ENCODE measurements around the gene KRTAP2-4. TPM values are rescaled to one million over a fixed set of nuclear protein-coding genes. Genes with fewer than 3 reads are reported as not detected.

The KRTAP2-4 gene
- total RNA-seq, 1 experiment from 2014 or later = not detected

DNA sequence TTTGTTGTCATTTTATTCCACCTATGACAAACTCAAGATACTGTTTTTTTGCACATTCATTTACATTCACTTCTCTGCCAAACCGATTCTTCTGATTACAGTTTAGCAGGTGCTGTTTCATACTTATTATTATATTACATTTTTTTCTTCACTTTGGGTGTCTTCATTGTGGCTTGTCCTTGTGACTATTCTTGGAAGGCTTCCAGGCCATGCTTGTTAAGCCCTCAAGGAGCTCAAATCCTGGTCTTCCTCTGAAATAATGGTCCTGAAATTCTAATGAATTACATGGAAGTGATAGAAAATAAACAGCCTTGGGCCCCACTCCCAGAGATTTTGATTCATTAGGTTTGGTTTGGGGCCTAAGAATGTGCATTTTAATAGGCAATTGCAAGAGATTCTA, 1.4 kb downstream of the KRTAP2-4 start:
- intact Hi-C loops (cut with micrococcal nuclease; ENCODE audit: unreplicated experiment) = no loop called here
- POLR2A ChIA-PET = no interaction called here
- CTCF ChIA-PET = interaction anchor here (0.7 kb wide), 1 partner anchor 9 kb away, joined by 3 read pairs; no protein-coding TSS in a partner anchor
- TF ChIP-seq, protein P1, sequence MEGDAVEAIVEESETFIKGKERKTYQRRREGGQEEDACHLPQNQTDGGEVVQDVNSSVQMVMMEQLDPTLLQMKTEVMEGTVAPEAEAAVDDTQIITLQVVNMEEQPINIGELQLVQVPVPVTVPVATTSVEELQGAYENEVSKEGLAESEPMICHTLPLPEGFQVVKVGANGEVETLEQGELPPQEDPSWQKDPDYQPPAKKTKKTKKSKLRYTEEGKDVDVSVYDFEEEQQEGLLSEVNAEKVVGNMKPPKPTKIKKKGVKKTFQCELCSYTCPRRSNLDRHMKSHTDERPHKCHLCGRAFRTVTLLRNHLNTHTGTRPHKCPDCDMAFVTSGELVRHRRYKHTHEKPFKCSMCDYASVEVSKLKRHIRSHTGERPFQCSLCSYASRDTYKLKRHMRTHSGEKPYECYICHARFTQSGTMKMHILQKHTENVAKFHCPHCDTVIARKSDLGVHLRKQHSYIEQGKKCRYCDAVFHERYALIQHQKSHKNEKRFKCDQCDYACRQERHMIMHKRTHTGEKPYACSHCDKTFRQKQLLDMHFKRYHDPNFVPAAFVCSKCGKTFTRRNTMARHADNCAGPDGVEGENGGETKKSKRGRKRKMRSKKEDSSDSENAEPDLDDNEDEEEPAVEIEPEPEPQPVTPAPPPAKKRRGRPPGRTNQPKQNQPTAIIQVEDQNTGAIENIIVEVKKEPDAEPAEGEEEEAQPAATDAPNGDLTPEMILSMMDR (IDR thresholded peaks at IDR 0.05) = no peak
- TF ChIP-seq TCF7L2 (IDR thresholded peaks at IDR 0.05; ENCODE audit: low read depth, low read length) = no peak
- TF ChIP-seq POLR2AphosphoS5 (IDR thresholded peaks at IDR 0.05; ENCODE audit: low read depth, low read length) = no peak
- TF ChIP-seq, protein P2, sequence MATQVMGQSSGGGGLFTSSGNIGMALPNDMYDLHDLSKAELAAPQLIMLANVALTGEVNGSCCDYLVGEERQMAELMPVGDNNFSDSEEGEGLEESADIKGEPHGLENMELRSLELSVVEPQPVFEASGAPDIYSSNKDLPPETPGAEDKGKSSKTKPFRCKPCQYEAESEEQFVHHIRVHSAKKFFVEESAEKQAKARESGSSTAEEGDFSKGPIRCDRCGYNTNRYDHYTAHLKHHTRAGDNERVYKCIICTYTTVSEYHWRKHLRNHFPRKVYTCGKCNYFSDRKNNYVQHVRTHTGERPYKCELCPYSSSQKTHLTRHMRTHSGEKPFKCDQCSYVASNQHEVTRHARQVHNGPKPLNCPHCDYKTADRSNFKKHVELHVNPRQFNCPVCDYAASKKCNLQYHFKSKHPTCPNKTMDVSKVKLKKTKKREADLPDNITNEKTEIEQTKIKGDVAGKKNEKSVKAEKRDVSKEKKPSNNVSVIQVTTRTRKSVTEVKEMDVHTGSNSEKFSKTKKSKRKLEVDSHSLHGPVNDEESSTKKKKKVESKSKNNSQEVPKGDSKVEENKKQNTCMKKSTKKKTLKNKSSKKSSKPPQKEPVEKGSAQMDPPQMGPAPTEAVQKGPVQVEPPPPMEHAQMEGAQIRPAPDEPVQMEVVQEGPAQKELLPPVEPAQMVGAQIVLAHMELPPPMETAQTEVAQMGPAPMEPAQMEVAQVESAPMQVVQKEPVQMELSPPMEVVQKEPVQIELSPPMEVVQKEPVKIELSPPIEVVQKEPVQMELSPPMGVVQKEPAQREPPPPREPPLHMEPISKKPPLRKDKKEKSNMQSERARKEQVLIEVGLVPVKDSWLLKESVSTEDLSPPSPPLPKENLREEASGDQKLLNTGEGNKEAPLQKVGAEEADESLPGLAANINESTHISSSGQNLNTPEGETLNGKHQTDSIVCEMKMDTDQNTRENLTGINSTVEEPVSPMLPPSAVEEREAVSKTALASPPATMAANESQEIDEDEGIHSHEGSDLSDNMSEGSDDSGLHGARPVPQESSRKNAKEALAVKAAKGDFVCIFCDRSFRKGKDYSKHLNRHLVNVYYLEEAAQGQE (IDR thresholded peaks at IDR 0.05; ENCODE audit: insufficient read depth in 1 of 2, low read depth in 2 of 2, low read length in 1 of 2) = no peak
- no peak for TF ChIP-seq SIN3A (IDR thresholded peaks at IDR 0.05; ENCODE audit: borderline replicate concordance, insufficient read depth, low read depth, low read length)
- in situ Hi-C loops (cut with HindIII; ENCODE audit: low pct_unique_long_range_greater_than_20kb, low sequenced_read_pairs) = no loop called here
- H3K4me3 ChIP-seq (ENCODE audit: low read depth in 2 of 2, low read length in 2 of 2) = no peak overlapping the region
- no peaks in the 10 kb centered on the region for H3K27me3 ChIP-seq (ENCODE audit: control insufficient read depth, insufficient read depth, low read length)
- no TSS peak for BruUV-seq (replicated peaks)
- H3K9me3 ChIP-seq (ENCODE audit: control insufficient read depth, insufficient read depth, low read depth, low read length) = no peaks in the 10 kb centered on the region
- DNase-seq (ENCODE audit: low read depth, low spot score) = no peak
- H3K4me1 ChIP-seq (ENCODE audit: control insufficient read depth, insufficient read depth, low read length) = no peaks in the 10 kb centered on the region
- no peaks in the 10 kb centered on the region for H3K36me3 ChIP-seq (ENCODE audit: control insufficient read depth, insufficient read depth, low read length)
- no peak overlapping the region for H3K27ac ChIP-seq (ENCODE audit: low read length)
- no peak for ATAC-seq

DNA sequence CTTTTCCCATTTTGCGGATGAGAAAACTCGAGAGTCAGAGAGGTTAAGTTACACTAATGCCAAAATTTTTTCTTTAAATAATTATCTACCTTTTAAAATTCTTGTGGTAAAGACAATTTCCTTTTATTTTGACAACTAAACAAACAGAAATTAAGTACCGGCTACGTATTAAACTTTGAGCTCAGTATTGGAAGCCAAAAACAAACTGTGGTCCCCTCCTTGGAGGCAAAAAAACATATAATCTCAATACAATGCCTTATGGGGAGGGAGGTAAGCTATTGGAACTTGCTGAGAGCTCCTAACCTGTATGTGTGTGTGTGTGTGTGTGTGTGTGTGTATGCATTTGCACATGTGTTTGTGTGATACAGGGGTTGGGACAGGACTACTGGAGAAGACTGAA, 2.2 kb downstream of the KRTAP2-4 start:
- CTCF ChIA-PET = no interaction called here

More for the DNA sequence above, 2.2 kb downstream of the KRTAP2-4 start:
- POLR2A ChIA-PET = no interaction called here
- DNase-seq (ENCODE audit: low read depth, low spot score) (no peak), ATAC-seq (no peak)
- no TSS peak for BruUV-seq (replicated peaks)
- no peaks in the 10 kb centered on the region for H3K36me3 ChIP-seq (ENCODE audit: control insufficient read depth, insufficient read depth, low read length)
- in situ Hi-C loops (cut with HindIII; ENCODE audit: low pct_unique_long_range_greater_than_20kb, low sequenced_read_pairs) = no loop called here
- H3K27ac ChIP-seq (ENCODE audit: low read length) = no peak overlapping the region
- no peak for TF ChIP-seq SIN3A (IDR thresholded peaks at IDR 0.05; ENCODE audit: borderline replicate concordance, insufficient read depth, low read depth, low read length)
- TF ChIP-seq, protein P1 (IDR thresholded peaks at IDR 0.05) = no peak
- TF ChIP-seq TCF7L2 (IDR thresholded peaks at IDR 0.05; ENCODE audit: low read depth, low read length) = no peak
- no peak for TF ChIP-seq POLR2AphosphoS5 (IDR thresholded peaks at IDR 0.05; ENCODE audit: low read depth, low read length)
- TF ChIP-seq, protein P2 (IDR thresholded peaks at IDR 0.05; ENCODE audit: insufficient read depth in 1 of 2, low read depth in 2 of 2, low read length in 1 of 2) = no peak
- H3K9me3 ChIP-seq (ENCODE audit: control insufficient read depth, insufficient read depth, low read depth, low read length) = no peaks in the 10 kb centered on the region
- H3K27me3 ChIP-seq (ENCODE audit: control insufficient read depth, insufficient read depth, low read length) = no peaks in the 10 kb centered on the region
- no peak overlapping the region for H3K4me3 ChIP-seq (ENCODE audit: low read depth in 2 of 2, low read length in 2 of 2)
- H3K4me1 ChIP-seq (ENCODE audit: control insufficient read depth, insufficient read depth, low read length) = no peaks in the 10 kb centered on the region
- intact Hi-C loops (cut with micrococcal nuclease; ENCODE audit: unreplicated experiment) = no loop called here
